ENCODE results near the gene GUK1. TPM values are rescaled to one million over a fixed set of nuclear protein-coding genes. Genes with fewer than 3 reads are reported as not detected.

The GUK1 gene
- total and polyA plus RNA-seq, 2 of the 8 experiments (the other 6 are each of a cell fraction or from before 2014, with no cell fraction given) = 68.5 to 183 TPM

GRCh38 chr1:228096416-228097332 lies 43.4 kb upstream of the GUK1 start (continued):
- TF ChIP-seq SRF (IDR thresholded peaks at IDR 0.05; ENCODE audit: low read depth, low read length) (no peak), NANOG (IDR thresholded peaks at IDR 0.05; ENCODE audit: insufficient read depth, low read depth, low read length, poor library complexity, severe bottlenecking) (no peak), CHD1 (IDR thresholded peaks at IDR 0.05; ENCODE audit: low read depth, low read length) (no peak), EP300 (IDR thresholded peaks at IDR 0.05; ENCODE audit: borderline replicate concordance in 1 of 2, low read depth in 2 of 2, low read length in 2 of 2) (no peak)
- TF ChIP-seq, protein P1, sequence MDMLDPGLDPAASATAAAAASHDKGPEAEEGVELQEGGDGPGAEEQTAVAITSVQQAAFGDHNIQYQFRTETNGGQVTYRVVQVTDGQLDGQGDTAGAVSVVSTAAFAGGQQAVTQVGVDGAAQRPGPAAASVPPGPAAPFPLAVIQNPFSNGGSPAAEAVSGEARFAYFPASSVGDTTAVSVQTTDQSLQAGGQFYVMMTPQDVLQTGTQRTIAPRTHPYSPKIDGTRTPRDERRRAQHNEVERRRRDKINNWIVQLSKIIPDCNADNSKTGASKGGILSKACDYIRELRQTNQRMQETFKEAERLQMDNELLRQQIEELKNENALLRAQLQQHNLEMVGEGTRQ (IDR thresholded peaks at IDR 0.05; ENCODE audit: low read length) = no peak
